ENCODE results near the gene DSE.

The DSE gene

GRCh38 chr6:116362276-116362675 is 8.5 kb upstream of the DSE start:
- no peak for DNase-seq (ENCODE audit: low spot score)

- no peak for DNase-seq (ENCODE audit: low spot score)
These were observed 7.0 kb upstream of the DSE start for GRCh38 chr6:116363759-116364158.

GRCh38 chr6:116364321-116364720 is 6.4 kb upstream of the DSE start:
- DNase-seq (ENCODE audit: low spot score), result no peak

- DNase-seq (ENCODE audit: low spot score), result no peak
These were observed 5.0 kb upstream of the DSE start for GRCh38 chr6:116365743-116366142.

- no peak for DNase-seq (ENCODE audit: low spot score)
These were observed 3.9 kb upstream of the DSE start for GRCh38 chr6:116366740-116367275.

GRCh38 chr6:116369540-116369939 is 1.2 kb upstream of the DSE start:
- DNase-seq (ENCODE audit: low spot score), result no peak

GRCh38 chr6:116369964-116370759 is 585 bp upstream of the DSE start:
- DNase-seq (ENCODE audit: low spot score), result no peak

- peak; percentile 80 for DNase-seq (ENCODE audit: low spot score)
These were observed 572 bp downstream of the DSE start for GRCh38 chr6:116371120-116371917.

GRCh38 chr6:116371918-116372209 is 1.1 kb downstream of the DSE start:
- DNase-seq (ENCODE audit: low spot score), result no peak

GRCh38 chr6:116373300-116373699 is 2.6 kb downstream of the DSE start:
- DNase-seq (ENCODE audit: low spot score), result no peak

GRCh38 chr6:116373940-116374339 is 3.2 kb downstream of the DSE start:
- no peak for DNase-seq (ENCODE audit: low spot score)

- no peak for DNase-seq (ENCODE audit: low spot score)
These were observed 3.8 kb downstream of the DSE start for GRCh38 chr6:116374586-116374985.

- DNase-seq (ENCODE audit: low spot score), result no peak
These were observed 4.5 kb downstream of the DSE start for GRCh38 chr6:116375262-116375661.

- no peak for DNase-seq (ENCODE audit: low spot score)
These were observed 5.4 kb downstream of the DSE start for GRCh38 chr6:116376149-116376548.

GRCh38 chr6:116379764-116380163 is 9.0 kb downstream of the DSE start:
- DNase-seq (ENCODE audit: low spot score), result no peak

- no peak for DNase-seq (ENCODE audit: low spot score)
These were observed 9.6 kb downstream of the DSE start for GRCh38 chr6:116380346-116380745.

GRCh38 chr6:116381000-116381399 is 10.3 kb downstream of the DSE start:
- no peak for DNase-seq (ENCODE audit: low spot score)

- DNase-seq (ENCODE audit: low spot score), result no peak
These were observed 11.8 kb downstream of the DSE start for GRCh38 chr6:116382587-116382986.

GRCh38 chr6:116384727-116385458 is 14.1 kb downstream of the DSE start:
- DNase-seq (ENCODE audit: low spot score), result no peak

GRCh38 chr6:116385459-116385802 is 14.7 kb downstream of the DSE start:
- no peak for DNase-seq (ENCODE audit: low spot score)

GRCh38 chr6:116385921-116386320 is 15.2 kb downstream of the DSE start:
- DNase-seq (ENCODE audit: low spot score), result no peak

- no peak for DNase-seq (ENCODE audit: low spot score)
These were observed 16.0 kb downstream of the DSE start for GRCh38 chr6:116386581-116387299.
